Measurements from ENCODE around the gene DGKQ. TPM values are rescaled to one million over a fixed set of nuclear protein-coding genes. Genes with fewer than 3 reads are reported as not detected.

DGKQ gene
- total RNA-seq, 1 donor from 2014 or later = 18.8 TPM

GRCh38 chr4:963276-964225, 9.8 kb downstream of the DGKQ start:
- no peak for TF ChIP-seq CTCF (IDR thresholded peaks at IDR 0.05)
- DNase-seq (peak; percentile 37), ATAC-seq (no peak)

GRCh38 chr4:962231-963208, 10.8 kb downstream of the DGKQ start:
- H3K4me3 ChIP-seq = no peak overlapping the region
- peaks cover 84% of the 10 kb centered on the region for H3K36me3 ChIP-seq
- H3K27ac ChIP-seq = no peak overlapping the region
- ATAC-seq (no peak), DNase-seq (peak; percentile 47)
- intact Hi-C loops (cut with DNase I) = no loop called here
- no peaks in the 10 kb centered on the region for H3K27me3 ChIP-seq (ENCODE audit: low read depth)
- TF ChIP-seq CTCF (IDR thresholded peaks at IDR 0.05) = no peak
- H3K4me1 ChIP-seq = no peaks in the 10 kb centered on the region
- H3K9me3 ChIP-seq = no peaks in the 10 kb centered on the region

More at GRCh38 chr4:963276-964225, 9.8 kb downstream of the DGKQ start:
- Histone ChIP-seq H3K27ac (no peak overlapping the region), H3K36me3 (peaks cover 74% of the 10 kb centered on the region), H3K27me3 (ENCODE audit: low read depth) (no peaks in the 10 kb centered on the region), H3K4me3 (no peak overlapping the region), H3K4me1 (no peaks in the 10 kb centered on the region), H3K9me3 (no peaks in the 10 kb centered on the region)
- intact Hi-C loops (cut with DNase I) = no loop called here

- no peak overlapping the region for H3K27ac ChIP-seq
- H3K27me3 ChIP-seq (ENCODE audit: low read depth) = no peaks in the 10 kb centered on the region
- intact Hi-C loops (cut with DNase I) = no loop called here
- no peaks in the 10 kb centered on the region for H3K9me3 ChIP-seq
- TF ChIP-seq CTCF (IDR thresholded peaks at IDR 0.05) = no peak
- ATAC-seq (no peak), DNase-seq (no peak)
- peaks cover 88% of the 10 kb centered on the region for H3K36me3 ChIP-seq
- no peaks in the 10 kb centered on the region for H3K4me1 ChIP-seq
- no peak overlapping the region for H3K4me3 ChIP-seq
Observed at GRCh38 chr4:961351-962230, 11.8 kb downstream of the DGKQ start.

GRCh38 chr4:960636-961350, 12.6 kb downstream of the DGKQ start:
- ATAC-seq (no peak), DNase-seq (no peak)
- Histone ChIP-seq H3K27me3 (ENCODE audit: low read depth) (no peaks in the 10 kb centered on the region), H3K36me3 (peaks cover 85% of the 10 kb centered on the region), H3K9me3 (no peaks in the 10 kb centered on the region), H3K27ac (no peak overlapping the region), H3K4me3 (no peak overlapping the region), H3K4me1 (no peaks in the 10 kb centered on the region)
- no peak for TF ChIP-seq CTCF (IDR thresholded peaks at IDR 0.05)
- intact Hi-C loops (cut with DNase I) = no loop called here
